GM21360 (cell line): ENCODE data around the gene CHODL.

ENCODE experiments used
- ATAC-seq: cut with Tn5 transposase; IDR thresholded peaks from one replicate; pipeline ENCODE4 v1.9.1; 2021; ENCODE audit warnings: mild to moderate bottlenecking, moderate library complexity; ENCODE audit not compliant: unreplicated experiment

The CHODL gene

GRCh38 chr21:18244671-18245463 lies at the start of gene CHODL:
Gene CHODL, plus strand, starts transcription at chr21:18244833. Its CDS starts 391 bp downstream, at chr21:18245224.
- ATAC-seq = no peak

- ATAC-seq = no peak
Measured at GRCh38 chr21:18204931-18205330, 39.7 kb upstream of the CHODL start.

- no peak for ATAC-seq
Measured at GRCh38 chr21:18218331-18218730, 26.3 kb upstream of the CHODL start.

GRCh38 chr21:18220498-18220897 lies 24.1 kb upstream of the CHODL start:
- ATAC-seq = no peak

GRCh38 chr21:18222346-18222745 lies 22.3 kb upstream of the CHODL start:
- no peak for ATAC-seq

- ATAC-seq = no peak
Measured at GRCh38 chr21:18228060-18228739, 16.4 kb upstream of the CHODL start.

- no peak for ATAC-seq
Measured at GRCh38 chr21:18235545-18235944, 9.1 kb upstream of the CHODL start.

GRCh38 chr21:18245464-18245967 lies 883 bp downstream of the CHODL start:
- no peak for ATAC-seq

- ATAC-seq = no peak
Measured at GRCh38 chr21:18248171-18248570, 3.5 kb downstream of the CHODL start.

GRCh38 chr21:18249672-18250071 lies 5.0 kb downstream of the CHODL start:
- no peak for ATAC-seq

GRCh38 chr21:18251065-18251464 lies 6.4 kb downstream of the CHODL start:
- no peak for ATAC-seq

GRCh38 chr21:18252256-18252655 lies 7.6 kb downstream of the CHODL start:
- no peak for ATAC-seq

- ATAC-seq = no peak
Measured at GRCh38 chr21:18252680-18253079, 8.0 kb downstream of the CHODL start.

- no peak for ATAC-seq
Measured at GRCh38 chr21:18253221-18253620, 8.6 kb downstream of the CHODL start.

GRCh38 chr21:18253799-18254198 lies 9.2 kb downstream of the CHODL start:
- ATAC-seq = no peak

- ATAC-seq = no peak
Measured at GRCh38 chr21:18265944-18266343, 21.3 kb downstream of the CHODL start.

- no peak for ATAC-seq
Measured at GRCh38 chr21:18267496-18267895, 22.9 kb downstream of the CHODL start.

GRCh38 chr21:18268906-18269305 lies 24.3 kb downstream of the CHODL start:
- no peak for ATAC-seq

- no peak for ATAC-seq
Measured at GRCh38 chr21:18269856-18270255, 25.2 kb downstream of the CHODL start.

GRCh38 chr21:18273400-18273799 lies 28.8 kb downstream of the CHODL start:
- ATAC-seq = no peak

- ATAC-seq = no peak
Measured at GRCh38 chr21:18274370-18274769, 29.7 kb downstream of the CHODL start.

GRCh38 chr21:18275781-18276180 lies 31.1 kb downstream of the CHODL start:
- ATAC-seq = no peak
